Endodermal cell (in vitro differentiated cells): ENCODE results near the gene STX1A. TPM values are rescaled to one million over a fixed set of nuclear protein-coding genes. Genes with fewer than 3 reads are reported as not detected.
A peak's percentile ranks its signal among the peaks of the same experiment; 100 is the strongest.

ENCODE experiments used
- DNase-seq: peaks from one replicate; pipeline ENCODE4 v3.0.0-alpha.2; 2017
- H3K27ac ChIP-seq: 2 replicates; pipeline ENCODE4 v1.5.1; 2013; ENCODE audit warnings: mild to moderate bottlenecking, low read depth, low read length, moderate library complexity
- H3K27me3 ChIP-seq: 2 replicates; pipeline ENCODE4 v1.6.1; 2013; ENCODE audit warnings: mild to moderate bottlenecking, low read length, moderate library complexity; ENCODE audit not compliant: insufficient read depth, control insufficient read depth, poor library complexity, severe bottlenecking
- H3K36me3 ChIP-seq: 2 replicates; pipeline ENCODE4 v1.7.0; 2013; ENCODE audit warnings: mild to moderate bottlenecking, low read length, moderate library complexity; ENCODE audit not compliant: control insufficient read depth, insufficient read depth
- H3K4me1 ChIP-seq: one replicate; pipeline ENCODE4 v1.7.0; 2013; ENCODE audit warnings: low read length; ENCODE audit not compliant: control insufficient read depth, insufficient read depth
- H3K4me3 ChIP-seq: 2 replicates; pipeline ENCODE4 v1.5.1; 2013; ENCODE audit warnings: mild to moderate bottlenecking, low read length, moderate library complexity
- H3K9ac ChIP-seq: 2 replicates; pipeline ENCODE4 v1.6.1; 2013; ENCODE audit warnings: mild to moderate bottlenecking, low read length, moderate library complexity; ENCODE audit not compliant: poor library complexity, severe bottlenecking; ENCODE audit errors: extremely low read depth
- H3K9me3 ChIP-seq: 2 replicates; pipeline ENCODE4 v1.6.1; 2013; ENCODE audit warnings: mild to moderate bottlenecking, low read length, moderate library complexity; ENCODE audit not compliant: control insufficient read depth
- H3K27ac Mint-ChIP-seq: 2 replicates; pipeline ENCODE4 v1.8.0; 2020; ENCODE audit warnings: mixed read lengths
- H3K27me3 Mint-ChIP-seq: 2 replicates; pipeline ENCODE4 v1.8.0; 2021; ENCODE audit warnings: mild to moderate bottlenecking, mixed read lengths; ENCODE audit not compliant: insufficient read depth
- H3K36me3 Mint-ChIP-seq: 2 replicates; pipeline ENCODE4 v1.8.0; 2020; ENCODE audit warnings: low read depth, mixed read lengths
- H3K4me1 Mint-ChIP-seq: 2 replicates; pipeline ENCODE4 v1.8.0; 2020; ENCODE audit warnings: mixed read lengths
- H3K4me3 Mint-ChIP-seq: 2 replicates; pipeline ENCODE4 v1.8.0; 2020; ENCODE audit warnings: mild to moderate bottlenecking, moderate library complexity, mixed read lengths
- H3K9me3 Mint-ChIP-seq: 2 replicates; pipeline ENCODE4 v1.8.0; 2020; ENCODE audit warnings: mild to moderate bottlenecking, mixed read lengths
- WGBS, 2 experiments: methylation state at CpG; one replicate each; pipeline versions ENCODE4 v1.1.5 to v1.1.7; 2013; ENCODE audit warnings: missing lambda C conversion rate in 2 of 2, mixed read lengths in 1 of 2; ENCODE audit not compliant: insufficient coverage in 1 of 2, insufficient read length in 1 of 2; 5-methylcytosine and 5-hydroxymethylcytosine counted together
- total RNA-seq, 2 donors: library from RNA; stranded (reverse); fragmentation: NEBNext Ultra II Directional in 1 of 2; extraction: Animal tissue kit (Norgen Biotek cat#: 25700) in 1 of 2; gene quantifications; 2 replicates in 1 of 2; 3 replicates in 1 of 2; pipeline ENCODE4 v1.2.1, GENCODE V29; 2021
- TF ChIP-seq, protein P1 (sequence below): fragments of 200-600 bp; sonication (generic); conservative IDR thresholded peaks from 2 replicates; pipeline ENCODE4 v1.5.0; 2021; ENCODE audit warnings: antibody characterized with exemption, mild to moderate bottlenecking

STX1A gene
- total RNA-seq, 2 donors from 2014 or later: 23.0 to 34.4 TPM

DNA sequence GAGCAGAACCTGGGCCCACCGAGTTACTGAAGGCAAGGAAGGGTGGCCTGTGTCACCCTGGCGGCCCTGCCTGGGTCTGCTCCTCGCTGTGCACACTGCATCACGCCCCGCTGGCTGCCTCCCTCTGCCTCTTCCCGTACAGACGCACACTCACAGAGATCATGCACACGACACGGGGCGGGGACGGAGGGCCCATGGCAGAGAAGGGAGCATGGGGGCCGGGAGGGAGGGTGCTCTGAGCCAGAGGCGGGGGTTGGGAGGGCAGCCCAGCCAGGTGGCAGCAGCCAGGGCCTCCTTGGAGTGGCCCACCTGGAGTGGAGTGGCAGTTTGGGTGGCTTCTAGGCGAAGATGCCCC, 19.4 kb downstream of the STX1A start:
- WGBS, 2 experiments: 88 to 96% methylated on average over 9 to 14 of the region's 14 CpGs
- DNase-seq: no peak
- Mint-ChIP-seq H3K4me3 (no peak overlapping the region), H3K27me3 (no peaks in the 10 kb centered on the region), H3K27ac (no peak overlapping the region), H3K36me3 (peaks cover 54% of the 10 kb centered on the region), H3K4me1 (peaks cover 6% of the 10 kb centered on the region), H3K9me3 (no peaks in the 10 kb centered on the region)
- Histone ChIP-seq H3K27ac (no peak overlapping the region), H3K9ac (no peak overlapping the region), H3K27me3 (no peaks in the 10 kb centered on the region), H3K4me3 (no peak overlapping the region), H3K9me3 (no peaks in the 10 kb centered on the region), H3K36me3 (peaks cover 54% of the 10 kb centered on the region), H3K4me1 (no peaks in the 10 kb centered on the region)
- TF ChIP-seq, protein P1, sequence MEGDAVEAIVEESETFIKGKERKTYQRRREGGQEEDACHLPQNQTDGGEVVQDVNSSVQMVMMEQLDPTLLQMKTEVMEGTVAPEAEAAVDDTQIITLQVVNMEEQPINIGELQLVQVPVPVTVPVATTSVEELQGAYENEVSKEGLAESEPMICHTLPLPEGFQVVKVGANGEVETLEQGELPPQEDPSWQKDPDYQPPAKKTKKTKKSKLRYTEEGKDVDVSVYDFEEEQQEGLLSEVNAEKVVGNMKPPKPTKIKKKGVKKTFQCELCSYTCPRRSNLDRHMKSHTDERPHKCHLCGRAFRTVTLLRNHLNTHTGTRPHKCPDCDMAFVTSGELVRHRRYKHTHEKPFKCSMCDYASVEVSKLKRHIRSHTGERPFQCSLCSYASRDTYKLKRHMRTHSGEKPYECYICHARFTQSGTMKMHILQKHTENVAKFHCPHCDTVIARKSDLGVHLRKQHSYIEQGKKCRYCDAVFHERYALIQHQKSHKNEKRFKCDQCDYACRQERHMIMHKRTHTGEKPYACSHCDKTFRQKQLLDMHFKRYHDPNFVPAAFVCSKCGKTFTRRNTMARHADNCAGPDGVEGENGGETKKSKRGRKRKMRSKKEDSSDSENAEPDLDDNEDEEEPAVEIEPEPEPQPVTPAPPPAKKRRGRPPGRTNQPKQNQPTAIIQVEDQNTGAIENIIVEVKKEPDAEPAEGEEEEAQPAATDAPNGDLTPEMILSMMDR: no peak

DNA sequence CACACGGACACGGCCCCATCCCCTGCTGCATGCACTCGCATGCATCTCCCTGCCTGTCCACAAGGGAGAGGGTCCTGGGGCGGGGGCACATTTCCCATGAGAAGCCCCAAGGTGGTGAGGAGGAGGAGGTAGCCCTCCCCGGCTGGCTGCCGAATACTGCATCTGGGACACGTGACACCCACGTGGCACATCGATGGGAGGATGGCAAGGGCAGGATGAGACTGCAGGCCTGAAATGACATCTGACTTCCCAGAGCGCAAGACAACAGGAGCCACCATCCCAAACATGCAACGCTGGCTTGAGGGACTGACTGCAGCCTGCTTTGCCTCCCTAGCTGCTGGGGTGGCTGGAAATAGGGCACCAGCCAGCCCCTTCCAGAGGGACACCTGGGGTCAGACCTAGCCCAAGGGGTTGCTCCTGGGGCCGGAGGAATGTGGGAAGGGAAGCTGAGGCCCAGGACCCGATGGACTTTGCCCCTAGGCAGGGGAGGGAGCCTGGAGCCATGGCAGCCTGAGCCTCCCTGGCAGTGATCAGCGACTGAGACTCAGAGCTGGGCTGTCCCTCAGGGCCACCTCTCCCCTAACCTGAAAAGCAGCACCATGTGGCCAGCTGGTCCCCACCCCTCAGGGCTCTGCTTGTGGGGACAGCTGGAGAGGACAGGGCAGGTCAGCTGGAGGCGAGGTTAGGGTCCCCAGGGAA, 19.9 kb downstream of the STX1A start:
- peak overlapping the region; percentile 21 for H3K27ac Mint-ChIP-seq
- Histone ChIP-seq H3K4me1 (no peaks in the 10 kb centered on the region), H3K27ac (no peak overlapping the region), H3K4me3 (no peak overlapping the region), H3K9ac (no peak overlapping the region), H3K27me3 (no peaks in the 10 kb centered on the region), H3K36me3 (peaks cover 54% of the 10 kb centered on the region), H3K9me3 (no peaks in the 10 kb centered on the region)
- H3K36me3 Mint-ChIP-seq: peaks cover 59% of the 10 kb centered on the region
- TF ChIP-seq, protein P1: peak; percentile 29
- no peak overlapping the region for H3K4me3 Mint-ChIP-seq
- no peak for DNase-seq
- WGBS, 2 experiments: 93 to 95% methylated on average over 10 to 15 of the region's 15 CpGs
- H3K4me1 Mint-ChIP-seq: peaks cover 6% of the 10 kb centered on the region
- H3K9me3 Mint-ChIP-seq: no peaks in the 10 kb centered on the region
- no peaks in the 10 kb centered on the region for H3K27me3 Mint-ChIP-seq

DNA sequence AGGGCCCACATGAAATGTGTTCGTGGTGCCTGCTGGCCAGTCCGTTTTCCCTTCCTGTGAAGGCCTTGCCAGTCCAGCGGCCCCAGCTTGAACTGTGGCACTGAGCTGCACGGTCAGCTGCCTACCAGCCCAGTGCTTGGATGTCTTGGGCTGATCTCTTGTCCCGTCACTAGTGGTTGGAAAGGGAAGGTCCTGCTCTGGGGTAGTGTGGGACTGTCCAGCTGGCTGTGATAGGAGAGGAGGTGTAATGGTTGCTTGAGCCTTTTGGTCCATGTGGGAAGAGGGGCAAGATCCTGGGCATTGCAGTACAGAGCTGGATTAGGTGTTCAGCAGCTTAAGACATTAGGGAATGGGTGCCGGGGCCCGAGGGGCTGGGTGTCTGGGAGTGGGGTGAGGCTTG, 21.1 kb downstream of the STX1A start:
- H3K27ac Mint-ChIP-seq: no peak overlapping the region
- H3K27ac ChIP-seq: no peak overlapping the region
- no peak overlapping the region for H3K4me3 ChIP-seq
- no peaks in the 10 kb centered on the region for H3K4me1 ChIP-seq
- H3K9me3 ChIP-seq: no peaks in the 10 kb centered on the region
- H3K4me1 Mint-ChIP-seq: peaks cover 4% of the 10 kb centered on the region
- WGBS, 2 experiments: 90 to 93% methylated on average over 3 to 7 of the region's 7 CpGs
- H3K36me3 Mint-ChIP-seq: peaks cover 62% of the 10 kb centered on the region
- H3K9ac ChIP-seq: no peak overlapping the region
- TF ChIP-seq, protein P1: no peak
- H3K27me3 Mint-ChIP-seq: no peaks in the 10 kb centered on the region
- no peaks in the 10 kb centered on the region for H3K9me3 Mint-ChIP-seq
- no peaks in the 10 kb centered on the region for H3K27me3 ChIP-seq
- no peak for DNase-seq
- H3K4me3 Mint-ChIP-seq: no peak overlapping the region
- H3K36me3 ChIP-seq: peaks cover 61% of the 10 kb centered on the region
